ENCODE results near the gene C5AR1. TPM values are rescaled to one million over a fixed set of nuclear protein-coding genes. Genes with fewer than 3 reads are reported as not detected.
"Not testable (repeated sequence)": the region's sequence is repeated elsewhere in the genome, so short reads cannot be mapped to it uniquely, and the experiment has no call there.

The C5AR1 gene
- total RNA-seq, 2 donors from 2014 or later: 1.6 to 4.6 TPM

- Histone ChIP-seq H3K27ac (peak overlapping the region; percentile 65 to 98), H3K27me3 (replicated peaks; ENCODE audit: insufficient read depth) (no peaks in the 10 kb centered on the region), H3K36me3 (peaks cover 0 to 6% of the 10 kb centered on the region in 2 donors), H3K9me3 (no peaks in the 10 kb centered on the region), H3K4me3 (no peak overlapping the region), H3K4me1 (replicated peaks) (peaks cover 5% of the 10 kb centered on the region)
- DNase-seq (ENCODE audit: low spot score): no peak
- 62% methylated on average over 13 of the region's 13 CpGs for WGBS
- intact Hi-C loops (cut with DNase I): no loop called here
- no peak for TF ChIP-seq CTCF (IDR thresholded peaks at IDR 0.05)
- no peak for TF ChIP-seq POLR2AphosphoS5 (IDR thresholded peaks at IDR 0.05)
- no peak for TF ChIP-seq POLR2A (IDR thresholded peaks at IDR 0.05)
Observed at GRCh38 chr19:47275791-47276461, 33.7 kb upstream of the C5AR1 start.

GRCh38 chr19:47276513-47276912 lies 33.1 kb upstream of the C5AR1 start:
- 91% methylated on average over 3 of the region's 3 CpGs for WGBS
- H3K36me3 ChIP-seq; H3K9me3 ChIP-seq; H3K4me3 ChIP-seq; DNase-seq (ENCODE audit: low spot score); H3K27me3 ChIP-seq (replicated peaks; ENCODE audit: insufficient read depth); intact Hi-C loops (cut with DNase I); H3K4me1 ChIP-seq (replicated peaks): not testable (repeated sequence)
- peak overlapping the region in 1 of 2 donors; percentile 98 for H3K27ac ChIP-seq

GRCh38 chr19:47280183-47280797 lies 29.4 kb upstream of the C5AR1 start:
- Histone ChIP-seq H3K4me1 (replicated peaks) (peaks cover 2% of the 10 kb centered on the region), H3K9me3 (no peaks in the 10 kb centered on the region), H3K36me3 (no peaks in the 10 kb centered on the region), H3K27ac (no peak overlapping the region), H3K4me3 (no peak overlapping the region), H3K27me3 (replicated peaks; ENCODE audit: insufficient read depth) (no peaks in the 10 kb centered on the region)
- intact Hi-C loops (cut with DNase I): no loop called here
- TF ChIP-seq CTCF (IDR thresholded peaks at IDR 0.05): peak in 2 of 4 experiments; percentile 12 to 13
- TF ChIP-seq POLR2AphosphoS5 (IDR thresholded peaks at IDR 0.05): no peak
- no peak for DNase-seq (ENCODE audit: low spot score)
- 90% methylated on average over 13 of the region's 13 CpGs for WGBS

- no peak for DNase-seq (ENCODE audit: low spot score)
- no peaks in the 10 kb centered on the region for H3K9me3 ChIP-seq
- intact Hi-C loops (cut with DNase I): no loop called here
- 85% methylated on average over 10 of the region's 10 CpGs for WGBS
- no peak overlapping the region for H3K27ac ChIP-seq
- no peak overlapping the region for H3K4me3 ChIP-seq
- H3K4me1 ChIP-seq (replicated peaks): no peaks in the 10 kb centered on the region
- no peaks in the 10 kb centered on the region for H3K36me3 ChIP-seq
- H3K27me3 ChIP-seq (replicated peaks; ENCODE audit: insufficient read depth): no peaks in the 10 kb centered on the region
- TF ChIP-seq POLR2A (IDR thresholded peaks at IDR 0.05) (no peak), CTCF (IDR thresholded peaks at IDR 0.05) (no peak), POLR2AphosphoS5 (IDR thresholded peaks at IDR 0.05) (no peak)
Observed at GRCh38 chr19:47283405-47284059, 26.1 kb upstream of the C5AR1 start.

- Histone ChIP-seq H3K27me3 (replicated peaks; ENCODE audit: insufficient read depth) (no peaks in the 10 kb centered on the region), H3K36me3 (no peaks in the 10 kb centered on the region), H3K9me3 (no peaks in the 10 kb centered on the region), H3K4me1 (replicated peaks) (no peaks in the 10 kb centered on the region), H3K4me3 (no peak overlapping the region), H3K27ac (no peak overlapping the region)
- TF ChIP-seq CTCF (IDR thresholded peaks at IDR 0.05) (peak; percentile 67 to 88 (median 80)), POLR2AphosphoS5 (IDR thresholded peaks at IDR 0.05) (no peak), POLR2A (IDR thresholded peaks at IDR 0.05) (no peak)
- intact Hi-C loops (cut with DNase I): no loop called here
- peak; percentile 48 for DNase-seq (ENCODE audit: low spot score)
- WGBS: 30% methylated on average over 9 of the region's 9 CpGs
Observed at GRCh38 chr19:47284324-47284899, 25.2 kb upstream of the C5AR1 start.

Measured in prostate gland (tissue), 2 donors.